ENCODE results near the gene CCND1. TPM values are rescaled to one million over a fixed set of nuclear protein-coding genes. Genes with fewer than 3 reads are reported as not detected.
"Not testable (repeated sequence)": the region's sequence is repeated elsewhere in the genome, so short reads cannot be mapped to it uniquely, and the experiment has no call there.

CCND1 gene
- total RNA-seq, 1 experiment from 2014 or later, result 803 TPM

- no peak for DNase-seq (ENCODE audit: low read depth)
Measured at GRCh38 chr11:69617220-69617619, 23.7 kb upstream of the CCND1 start.

GRCh38 chr11:69617682-69618081 is 23.3 kb upstream of the CCND1 start:
- DNase-seq (ENCODE audit: low read depth), result no peak

GRCh38 chr11:69618237-69618636 is 22.7 kb upstream of the CCND1 start:
- DNase-seq (ENCODE audit: low read depth), result no peak

- DNase-seq (ENCODE audit: low read depth), result no peak
Measured at GRCh38 chr11:69620683-69621290, 20.2 kb upstream of the CCND1 start.

GRCh38 chr11:69622097-69622681 is 18.8 kb upstream of the CCND1 start:
- DNase-seq (ENCODE audit: low read depth), result not testable (repeated sequence)

- DNase-seq (ENCODE audit: low read depth), result no peak
Measured at GRCh38 chr11:69624293-69624692, 16.7 kb upstream of the CCND1 start.

- no peak for DNase-seq (ENCODE audit: low read depth)
Measured at GRCh38 chr11:69625476-69625875, 15.5 kb upstream of the CCND1 start.

- DNase-seq (ENCODE audit: low read depth), result no peak
Measured at GRCh38 chr11:69627551-69627950, 13.4 kb upstream of the CCND1 start.

GRCh38 chr11:69630017-69630416 is 10.9 kb upstream of the CCND1 start:
- no peak for DNase-seq (ENCODE audit: low read depth)

- no peak for DNase-seq (ENCODE audit: low read depth)
Measured at GRCh38 chr11:69630424-69630823, 10.5 kb upstream of the CCND1 start.

GRCh38 chr11:69632900-69633299 is 8.1 kb upstream of the CCND1 start:
- DNase-seq (ENCODE audit: low read depth), result no peak

- no peak for DNase-seq (ENCODE audit: low read depth)
Measured at GRCh38 chr11:69634069-69634468, 6.9 kb upstream of the CCND1 start.

- DNase-seq (ENCODE audit: low read depth), result no peak
Measured at GRCh38 chr11:69634590-69634989, 6.4 kb upstream of the CCND1 start.

GRCh38 chr11:69635195-69635594 is 5.8 kb upstream of the CCND1 start:
- DNase-seq (ENCODE audit: low read depth), result no peak

GRCh38 chr11:69635804-69636511 is 5.0 kb upstream of the CCND1 start:
- DNase-seq (ENCODE audit: low read depth), result no peak

- no peak for DNase-seq (ENCODE audit: low read depth)
Measured at GRCh38 chr11:69636512-69637197, 4.3 kb upstream of the CCND1 start.

- no peak for DNase-seq (ENCODE audit: low read depth)
Measured at GRCh38 chr11:69637198-69637940, 3.6 kb upstream of the CCND1 start.

- no peak for DNase-seq (ENCODE audit: low read depth)
Measured at GRCh38 chr11:69637941-69638871, 2.8 kb upstream of the CCND1 start.

GRCh38 chr11:69638941-69639681 is 1.8 kb upstream of the CCND1 start:
- DNase-seq (ENCODE audit: low read depth), result peak; percentile 94

GRCh38 chr11:69639831-69640230 is 1.1 kb upstream of the CCND1 start:
- no peak for DNase-seq (ENCODE audit: low read depth)

All from HT1080 (cell line).